GM13976 (cell line): ENCODE data around the gene DDX49.

Source experiments
- DNase-seq: peaks from one replicate; pipeline ENCODE4 v3.0.0; 2012; ENCODE audit warnings: low spot score
- CTCF ChIP-seq: IDR thresholded peaks from 2 replicates; pipeline ENCODE4 v1.5.1; 2012; ENCODE audit warnings: borderline replicate concordance, mild to moderate bottlenecking; ENCODE audit not compliant: insufficient read depth; ENCODE audit errors: extremely low read depth, missing control alignments, control extremely low read depth
- in situ Hi-C: fragments of 300-500 bp; cut with MboI; formaldehyde crosslinking; loops from one replicate; pipeline ENCODE4 v1.12.0; 2022; ENCODE audit warnings: low sequenced_read_pairs, mixed read lengths, inconsistent platforms; ENCODE audit not compliant: unreplicated experiment

DDX49 gene

GRCh38 chr19:18960370-18960769 lies 40.9 kb downstream of the DDX49 start:
- no peak for TF ChIP-seq CTCF
- no peak for DNase-seq
- in situ Hi-C loops: no loop called here

DNA sequence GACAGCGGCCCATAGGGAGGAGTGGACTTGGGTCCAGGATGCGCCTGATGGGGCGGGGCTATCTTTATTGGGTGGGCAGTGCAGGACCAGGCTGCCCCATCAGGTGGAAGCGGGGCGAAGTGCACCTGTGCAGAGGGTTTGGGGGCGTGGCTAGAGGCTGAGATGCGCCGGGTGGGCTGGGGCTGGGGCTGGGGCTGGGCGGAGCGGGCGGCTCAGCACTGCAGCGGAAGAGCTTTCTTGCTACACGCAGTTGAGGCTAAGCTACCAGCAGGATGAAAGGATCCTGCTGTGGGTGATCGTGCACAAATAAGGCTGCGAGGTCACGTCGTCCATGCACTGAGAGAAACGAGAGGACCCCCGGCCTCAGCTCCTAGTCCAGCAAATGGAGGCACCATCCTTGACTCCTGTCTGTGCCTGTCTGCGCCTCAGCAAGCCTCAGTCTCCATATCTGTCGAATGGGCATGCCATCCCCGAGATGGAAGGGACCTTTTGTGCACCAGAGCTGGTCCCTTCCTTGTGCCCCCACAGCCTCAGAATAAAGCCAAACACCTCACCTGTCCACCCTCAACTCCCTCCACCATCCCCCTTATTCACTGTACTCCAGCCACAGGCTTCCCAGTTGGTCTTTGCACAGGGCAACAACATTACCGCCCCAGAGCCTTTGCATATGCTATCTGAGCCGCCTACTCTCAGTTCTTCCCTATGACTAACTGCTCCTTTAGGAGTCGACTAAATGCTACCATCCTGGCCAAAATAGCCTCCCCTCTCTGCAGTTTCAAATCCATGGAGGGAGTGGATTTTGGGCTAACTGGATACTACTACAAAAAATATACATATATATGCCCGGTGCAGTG lies 42.5 kb downstream of the DDX49 start:
- TF ChIP-seq CTCF: no peak
- in situ Hi-C loops: no loop called here
- no peak for DNase-seq

DNA sequence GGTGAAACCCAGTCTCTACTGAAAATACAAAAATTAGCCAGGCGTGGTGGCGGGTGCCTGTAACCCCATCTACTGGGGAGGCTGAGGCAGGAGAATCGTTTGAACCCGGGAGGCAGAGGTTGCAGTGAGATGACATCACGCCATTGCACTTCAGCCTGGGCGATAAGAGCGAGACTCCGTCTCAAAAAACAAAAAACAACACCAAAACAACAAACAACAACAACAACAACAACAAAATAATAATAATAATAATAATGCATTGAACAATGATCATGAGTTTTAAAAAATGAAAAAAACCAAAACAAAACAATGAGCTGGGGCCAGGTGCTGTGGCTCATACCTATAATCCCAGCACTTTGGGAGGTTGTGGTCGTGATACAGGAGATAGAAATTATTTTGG lies 44.6 kb downstream of the DDX49 start:
- no peak for DNase-seq
- TF ChIP-seq CTCF: no peak
- in situ Hi-C loops: no loop called here

- no peak for TF ChIP-seq CTCF
- in situ Hi-C loops: no loop called here
- DNase-seq: no peak
Measured at GRCh38 chr19:18966307-18966706, 46.8 kb downstream of the DDX49 start.

- DNase-seq: no peak
- no peak for TF ChIP-seq CTCF
- in situ Hi-C loops: no loop called here
Measured at GRCh38 chr19:18967358-18968146, 48.0 kb downstream of the DDX49 start.

DNA sequence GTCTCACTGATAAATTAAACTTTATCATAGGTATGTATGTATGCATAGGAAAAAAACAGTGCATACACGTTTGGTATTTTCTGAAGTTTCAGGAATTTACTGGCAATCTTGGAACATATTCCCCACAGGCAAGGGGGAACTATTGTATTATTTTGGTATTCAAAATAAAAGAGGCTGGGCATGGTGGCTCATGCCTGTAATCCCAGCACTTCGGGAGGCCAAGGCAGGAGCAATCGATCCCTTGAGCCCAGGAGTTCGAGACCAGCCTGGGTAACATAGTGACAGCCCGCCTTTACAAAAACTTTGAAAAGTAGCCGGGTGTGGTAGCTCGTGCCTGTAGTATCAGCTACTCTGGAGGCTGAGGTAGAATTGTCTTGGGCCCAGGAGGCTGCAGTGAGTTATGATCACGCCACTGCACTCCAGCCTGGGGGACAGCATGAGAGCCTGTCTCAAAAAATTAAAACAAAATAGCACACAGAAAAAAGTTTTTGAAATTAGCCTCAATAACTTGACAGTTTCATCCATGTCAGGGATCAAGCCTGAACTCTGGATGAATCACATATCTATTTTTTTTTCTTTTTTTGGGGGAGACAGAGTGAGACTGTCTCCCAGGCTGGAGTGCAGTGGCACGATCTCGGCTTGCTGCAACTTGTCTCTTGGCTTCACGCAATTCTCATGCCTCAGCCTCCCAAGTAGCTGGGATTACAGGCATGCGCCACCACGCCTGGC lies 50.6 kb downstream of the DDX49 start:
- TF ChIP-seq CTCF: no peak
- DNase-seq: no peak
- in situ Hi-C loops: no loop called here
